Ovary (tissue), 9 donors: ENCODE measurements around the gene ERI2. TPM values are rescaled to one million over a fixed set of nuclear protein-coding genes. Genes with fewer than 3 reads are reported as not detected.

ENCODE experiments used
- DNase-seq, 5 donors: peaks; one replicate each; pipeline ENCODE4 v3.0.0-alpha.2; 2019 to 2020
- H3K27ac ChIP-seq, 2 donors: fragments of 200-600 bp; one replicate each; pipeline versions ENCODE4 v1.5.1 to v1.8.0; 2019 to 2022
- H3K27me3 ChIP-seq: fragments of 200-600 bp; one replicate; pipeline ENCODE4 v1.8.0; 2022
- H3K36me3 ChIP-seq: fragments of 200-600 bp; sonication (generic); one replicate; pipeline ENCODE4 v1.5.1; 2019
- H3K4me1 ChIP-seq: one replicate; pipeline ENCODE4 v1.8.1; 2013; ENCODE audit warnings: mild to moderate bottlenecking, moderate library complexity; ENCODE audit not compliant: insufficient read depth
- H3K4me3 ChIP-seq: fragments of 200-600 bp; sonication (generic); one replicate; pipeline ENCODE4 v1.5.1; 2017
- H3K9me3 ChIP-seq, 2 donors: fragments of 200-600 bp in 1 of 2; sonication (generic) in 1 of 2; one replicate each; pipeline versions ENCODE4 v1.5.1 to v1.8.1; 2013 to 2019; ENCODE audit warnings: mild to moderate bottlenecking in 1 of 2, moderate library complexity in 1 of 2
- EP300 ChIP-seq: sonication (generic); formaldehyde crosslinking; IDR thresholded peaks from one replicate; pipeline ENCODE4 v1.6.1; 2017; ENCODE audit warnings: antibody characterized with exemption
- POLR2A ChIP-seq: fragments of 450-650 bp; IDR thresholded peaks from one replicate; pipeline ENCODE4 v1.6.1; 2017; ENCODE audit warnings: antibody characterized with exemption, mild to moderate bottlenecking, moderate library complexity
- WGBS, 3 donors: extraction: QIAGEN DNeasy Blood & Tissue Kit in 1 of 3; methylation state at CpG; one replicate each; pipeline versions ENCODE4 v1.1.5 to v1.1.7; 2013 to 2017; 5-methylcytosine and 5-hydroxymethylcytosine counted together
- intact Hi-C, 4 donors: fragments of 100-400 bp; cut with DNase I; formaldehyde crosslinking; loops; one replicate each; pipeline versions ENCODE4 v1.11.0 to v1.15.1; 2022 to 2023
- polyA plus RNA-seq, 2 donors: library from polyadenylated mRNA; stranded (reverse); fragments of 200-250 nt in 1 of 2; fragments of 350-450 nt in 1 of 2; fragmentation: Illumina TruSeq in 1 of 2; extraction: RNeasy Lipid Tissue Mini Kit (QIAGEN cat#74804) in 1 of 2; gene quantifications; one replicate each; pipeline ENCODE4 v1.2.3, GENCODE V29; 2013 to 2014
- total RNA-seq, 7 donors: library from RNA; depleted of rRNA in 2 of 7; stranded (reverse); fragments of >200 nt in 2 of 7; fragmentation: NEBNext Ultra II Directional in 3 of 7; extraction: Animal tissue kit (Norgen Biotek cat#: 25700) in 3 of 7; gene quantifications; one replicate each; pipeline versions ENCODE4 v1.1.0 to v1.2.4, GENCODE V29; 2016 to 2023
- TF ChIP-seq, protein P1 (sequence below), 3 donors: fragments of 450-650 bp in 2 of 3; fragments of 200-600 bp in 1 of 3; IDR thresholded peaks; one replicate each; pipeline versions ENCODE4 v1.5.1 to v1.8.0; 2016 to 2022; ENCODE audit warnings: antibody characterized with exemption in 3 of 3, mild to moderate bottlenecking in 1 of 3
- donor health status: DM: no; HTN: no; CAD: no; lungs with moderate emphysema.
- donor health status: DM: no; HTN: no; CAD: no.
- donor health status: Bipolar disorder and iron deficiency.
- donor health status: DM: yes; HTN: yes; CAD: no.
- donor health status: DM: no; HTN: no; CAD: no.
- donor health status: DM: yes; HTN: yes; CAD: no.

ERI2 gene
- total and polyA plus RNA-seq, 9 donors = 3.6 to 10.3 (median 6.4) TPM

DNA sequence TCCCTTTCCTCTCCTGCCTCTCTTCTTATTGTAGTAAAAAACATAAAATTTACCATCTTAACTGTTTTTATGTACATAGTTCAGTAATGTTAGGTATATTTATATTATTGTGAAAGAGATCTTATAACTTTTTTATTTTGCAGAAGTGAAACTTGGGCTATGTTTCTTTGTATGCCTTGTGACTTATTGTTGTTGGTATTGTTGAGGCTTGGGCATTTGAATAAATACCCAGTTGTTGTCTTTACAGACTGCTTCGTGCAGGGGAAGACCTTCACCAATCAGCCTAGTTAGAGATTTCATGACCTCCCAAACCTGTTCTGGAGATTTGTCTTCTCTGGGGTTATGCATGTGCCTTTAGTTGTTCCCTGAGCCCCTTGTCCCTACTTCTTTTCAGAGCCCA lies 32.0 kb upstream of the ERI2 start:
- no peaks in the 10 kb centered on the region for H3K36me3 ChIP-seq
- H3K27ac ChIP-seq = no peak overlapping the region
- intact Hi-C loops = no loop called here
- H3K27me3 ChIP-seq = no peaks in the 10 kb centered on the region
- H3K9me3 ChIP-seq = no peaks in the 10 kb centered on the region
- WGBS, 3 donors = 77 to 85% (median 84%) methylated on average over 1 of the region's 1 CpG
- no peak overlapping the region for H3K4me3 ChIP-seq
- no peak for DNase-seq
- TF ChIP-seq, protein P1, sequence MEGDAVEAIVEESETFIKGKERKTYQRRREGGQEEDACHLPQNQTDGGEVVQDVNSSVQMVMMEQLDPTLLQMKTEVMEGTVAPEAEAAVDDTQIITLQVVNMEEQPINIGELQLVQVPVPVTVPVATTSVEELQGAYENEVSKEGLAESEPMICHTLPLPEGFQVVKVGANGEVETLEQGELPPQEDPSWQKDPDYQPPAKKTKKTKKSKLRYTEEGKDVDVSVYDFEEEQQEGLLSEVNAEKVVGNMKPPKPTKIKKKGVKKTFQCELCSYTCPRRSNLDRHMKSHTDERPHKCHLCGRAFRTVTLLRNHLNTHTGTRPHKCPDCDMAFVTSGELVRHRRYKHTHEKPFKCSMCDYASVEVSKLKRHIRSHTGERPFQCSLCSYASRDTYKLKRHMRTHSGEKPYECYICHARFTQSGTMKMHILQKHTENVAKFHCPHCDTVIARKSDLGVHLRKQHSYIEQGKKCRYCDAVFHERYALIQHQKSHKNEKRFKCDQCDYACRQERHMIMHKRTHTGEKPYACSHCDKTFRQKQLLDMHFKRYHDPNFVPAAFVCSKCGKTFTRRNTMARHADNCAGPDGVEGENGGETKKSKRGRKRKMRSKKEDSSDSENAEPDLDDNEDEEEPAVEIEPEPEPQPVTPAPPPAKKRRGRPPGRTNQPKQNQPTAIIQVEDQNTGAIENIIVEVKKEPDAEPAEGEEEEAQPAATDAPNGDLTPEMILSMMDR (IDR thresholded peaks at IDR 0.05) = no peak
- TF ChIP-seq POLR2A (no peak), EP300 (no peak)
- no peaks in the 10 kb centered on the region for H3K4me1 ChIP-seq

DNA sequence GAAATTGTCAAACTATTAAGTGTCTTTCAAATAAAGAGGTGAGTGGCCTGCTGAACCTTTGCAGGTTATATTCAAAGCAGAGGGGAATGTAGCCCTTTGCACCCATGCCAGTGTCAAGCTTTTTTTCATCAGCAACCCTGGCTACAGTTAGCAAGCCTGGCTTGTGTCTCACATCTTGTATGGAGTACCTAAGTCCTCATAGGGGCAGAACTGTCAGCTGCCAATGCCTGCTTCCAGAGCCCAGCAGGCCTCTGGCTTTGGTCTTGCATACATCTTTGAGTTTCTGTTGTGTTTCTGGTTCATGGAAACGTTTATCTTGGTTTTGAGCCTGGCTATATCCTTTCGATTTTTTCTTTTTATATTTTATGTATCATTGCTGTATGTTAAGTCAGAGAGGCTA lies 26.8 kb upstream of the ERI2 start:
- Histone ChIP-seq H3K27me3 (no peaks in the 10 kb centered on the region), H3K4me3 (no peak overlapping the region), H3K27ac (no peak overlapping the region), H3K9me3 (no peaks in the 10 kb centered on the region), H3K36me3 (no peaks in the 10 kb centered on the region), H3K4me1 (no peaks in the 10 kb centered on the region)
- 82 to 84% (median 84%) methylated on average over 2 of the region's 2 CpGs for WGBS, 3 donors
- no peak for DNase-seq
- intact Hi-C loops = no loop called here
- TF ChIP-seq, protein P1 (IDR thresholded peaks at IDR 0.05) = no peak
- TF ChIP-seq POLR2A (no peak), EP300 (no peak)

DNA sequence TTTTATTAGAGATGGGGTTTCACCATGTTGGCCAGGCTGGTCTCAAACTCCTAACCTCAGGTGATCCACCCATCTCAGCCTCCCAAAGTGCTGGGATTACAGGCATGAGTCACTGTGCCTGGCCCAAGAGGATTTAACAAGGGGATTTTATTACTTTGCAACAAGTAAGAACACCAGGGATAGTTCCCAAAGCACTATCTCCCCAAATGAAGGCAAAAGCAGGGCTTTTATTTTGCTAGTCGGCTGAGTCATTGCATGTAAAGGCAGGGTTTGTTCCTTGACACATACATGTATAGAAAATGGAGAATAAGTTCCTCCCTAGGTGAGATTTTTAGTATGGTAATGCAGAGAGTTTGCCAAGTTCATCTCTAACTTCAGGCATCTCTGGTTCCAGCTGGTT lies 24.1 kb upstream of the ERI2 start:
- 83 to 85% (median 83%) methylated on average over 1 of the region's 1 CpG for WGBS, 3 donors
- intact Hi-C loops = no loop called here
- no peaks in the 10 kb centered on the region for H3K4me1 ChIP-seq
- H3K36me3 ChIP-seq = no peaks in the 10 kb centered on the region
- no peak overlapping the region for H3K27ac ChIP-seq
- H3K9me3 ChIP-seq = no peaks in the 10 kb centered on the region
- no peaks in the 10 kb centered on the region for H3K27me3 ChIP-seq
- TF ChIP-seq, protein P1 (IDR thresholded peaks at IDR 0.05) = no peak
- TF ChIP-seq EP300 (no peak), POLR2A (no peak)
- H3K4me3 ChIP-seq = no peak overlapping the region
- DNase-seq = no peak

DNA sequence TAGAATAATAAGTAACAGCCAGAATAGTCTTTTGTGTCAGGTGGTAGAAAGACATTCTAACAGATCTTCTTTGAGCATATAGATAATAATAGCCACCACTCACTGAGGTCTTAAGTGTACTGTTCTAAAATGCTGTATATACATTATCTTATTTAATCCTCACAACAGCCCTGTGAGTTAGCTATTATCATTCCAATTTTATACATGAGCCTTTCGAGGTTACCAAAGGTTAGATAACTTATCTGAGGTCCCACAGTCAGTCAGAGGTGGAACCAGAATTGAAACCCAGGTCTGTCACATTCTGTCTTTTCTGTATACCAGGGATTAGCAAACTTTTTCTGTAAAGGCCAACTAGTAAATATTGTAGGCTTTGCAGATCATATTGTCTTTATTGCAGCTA lies 23.3 kb upstream of the ERI2 start:
- H3K4me1 ChIP-seq = no peaks in the 10 kb centered on the region
- H3K9me3 ChIP-seq = no peaks in the 10 kb centered on the region
- DNase-seq = no peak
- H3K36me3 ChIP-seq = no peaks in the 10 kb centered on the region
- H3K4me3 ChIP-seq = no peak overlapping the region
- no peak overlapping the region for H3K27ac ChIP-seq
- no peaks in the 10 kb centered on the region for H3K27me3 ChIP-seq
- TF ChIP-seq EP300 = no peak
- TF ChIP-seq, protein P1 (IDR thresholded peaks at IDR 0.05) = no peak
- TF ChIP-seq POLR2A = no peak
- intact Hi-C loops = no loop called here
- WGBS, 3 donors = 94 to 98% (median 96%) methylated on average over 1 of the region's 1 CpG
